ENCODE results near the gene CERS6.

DNA sequence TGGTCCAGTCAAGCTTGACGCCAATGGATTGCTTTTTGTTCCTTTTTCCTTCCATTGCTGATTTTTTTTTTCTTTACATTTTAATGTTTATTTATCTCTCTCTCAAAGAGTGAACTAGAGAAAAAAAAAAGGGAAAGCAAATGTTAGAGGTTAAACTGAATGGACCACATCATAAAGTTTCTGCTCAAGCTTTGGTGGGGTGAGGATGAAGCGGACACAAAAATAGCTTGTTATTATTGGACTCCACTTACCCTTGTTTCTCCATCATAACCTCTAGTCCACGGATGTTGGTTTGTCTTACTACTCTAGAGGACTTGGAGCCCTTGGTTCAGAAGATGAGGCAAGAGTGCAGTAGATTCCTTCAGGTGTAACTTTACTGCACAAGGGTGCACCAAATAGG is 27.6 kb upstream of the CERS6 start:
- TF ChIP-seq, protein P1, sequence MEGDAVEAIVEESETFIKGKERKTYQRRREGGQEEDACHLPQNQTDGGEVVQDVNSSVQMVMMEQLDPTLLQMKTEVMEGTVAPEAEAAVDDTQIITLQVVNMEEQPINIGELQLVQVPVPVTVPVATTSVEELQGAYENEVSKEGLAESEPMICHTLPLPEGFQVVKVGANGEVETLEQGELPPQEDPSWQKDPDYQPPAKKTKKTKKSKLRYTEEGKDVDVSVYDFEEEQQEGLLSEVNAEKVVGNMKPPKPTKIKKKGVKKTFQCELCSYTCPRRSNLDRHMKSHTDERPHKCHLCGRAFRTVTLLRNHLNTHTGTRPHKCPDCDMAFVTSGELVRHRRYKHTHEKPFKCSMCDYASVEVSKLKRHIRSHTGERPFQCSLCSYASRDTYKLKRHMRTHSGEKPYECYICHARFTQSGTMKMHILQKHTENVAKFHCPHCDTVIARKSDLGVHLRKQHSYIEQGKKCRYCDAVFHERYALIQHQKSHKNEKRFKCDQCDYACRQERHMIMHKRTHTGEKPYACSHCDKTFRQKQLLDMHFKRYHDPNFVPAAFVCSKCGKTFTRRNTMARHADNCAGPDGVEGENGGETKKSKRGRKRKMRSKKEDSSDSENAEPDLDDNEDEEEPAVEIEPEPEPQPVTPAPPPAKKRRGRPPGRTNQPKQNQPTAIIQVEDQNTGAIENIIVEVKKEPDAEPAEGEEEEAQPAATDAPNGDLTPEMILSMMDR (IDR thresholded peaks at IDR 0.05): no peak
- TF ChIP-seq POLR2A (IDR thresholded peaks at IDR 0.05): no peak
